ENCODE measurements around the gene OGG1.

OGG1 gene

DNA sequence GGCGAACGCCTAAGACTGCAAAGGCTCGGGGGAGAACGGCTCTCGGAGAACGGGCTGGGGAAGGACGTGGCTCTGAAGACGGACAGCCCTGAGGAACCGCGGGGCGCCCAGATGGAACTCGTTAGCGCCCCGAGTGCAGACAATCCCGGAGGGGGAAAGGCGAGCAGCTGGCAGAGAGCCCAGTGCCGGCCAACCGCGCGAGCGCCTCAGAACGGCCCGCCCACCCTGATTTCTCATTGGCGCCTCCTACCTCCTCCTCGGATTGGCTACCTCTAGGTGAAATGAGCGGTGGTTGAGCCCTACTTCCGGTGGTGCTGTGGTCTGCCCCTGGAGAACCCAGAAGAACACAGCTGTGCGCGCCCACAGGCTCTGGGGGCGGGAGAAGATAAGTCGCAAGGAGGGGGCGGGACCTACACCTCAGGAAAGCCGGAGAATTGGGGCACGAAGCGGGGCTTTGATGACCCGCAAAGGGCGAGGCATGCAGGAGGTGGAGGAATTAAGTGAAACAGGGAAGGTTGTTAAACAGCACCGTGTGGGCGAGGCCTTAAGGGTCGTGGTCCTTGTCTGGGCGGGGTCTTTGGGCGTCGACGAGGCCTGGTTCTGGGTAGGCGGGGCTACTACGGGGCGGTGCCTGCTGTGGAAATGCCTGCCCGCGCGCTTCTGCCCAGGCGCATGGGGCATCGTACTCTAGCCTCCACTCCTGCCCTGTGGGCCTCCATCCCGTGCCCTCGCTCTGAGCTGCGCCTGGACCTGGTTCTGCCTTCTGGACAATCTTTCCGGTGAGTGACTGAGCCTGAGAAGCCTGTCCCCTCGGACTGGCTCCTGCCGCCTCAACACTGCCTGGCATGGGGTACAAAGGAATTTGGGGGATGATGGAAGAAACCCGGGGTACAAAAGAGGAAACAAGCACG lies at the start of gene OGG1:
Gene OGG1, plus strand, starts transcription at position 308 of the 911 bp plus-strand sequence. Its CDS starts 335 bp downstream, at position 643.
- peak; percentile 98 for DNase-seq (ENCODE audit: low read depth)

DNA sequence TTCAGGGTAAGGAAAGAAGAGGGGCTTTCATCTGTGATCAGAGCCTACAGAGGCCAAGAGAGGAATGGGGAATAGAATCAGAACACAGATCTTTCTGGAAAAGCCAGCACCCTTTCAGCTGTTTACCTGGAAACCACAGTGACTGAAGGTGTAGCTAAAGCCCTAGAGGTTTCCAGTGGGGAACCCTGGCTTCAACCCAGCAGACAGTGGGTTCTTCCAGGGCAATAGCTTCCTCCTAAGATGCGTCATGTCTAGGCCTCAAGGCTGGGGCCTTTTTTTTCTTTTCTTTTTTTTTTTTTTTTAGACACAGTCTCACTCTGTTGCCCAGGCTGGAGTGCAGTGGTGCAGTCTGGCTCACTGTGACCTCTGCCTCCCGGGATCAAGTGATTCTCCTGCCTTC lies 49.2 kb upstream of the OGG1 start:
- DNase-seq (ENCODE audit: low read depth), result no peak

DNA sequence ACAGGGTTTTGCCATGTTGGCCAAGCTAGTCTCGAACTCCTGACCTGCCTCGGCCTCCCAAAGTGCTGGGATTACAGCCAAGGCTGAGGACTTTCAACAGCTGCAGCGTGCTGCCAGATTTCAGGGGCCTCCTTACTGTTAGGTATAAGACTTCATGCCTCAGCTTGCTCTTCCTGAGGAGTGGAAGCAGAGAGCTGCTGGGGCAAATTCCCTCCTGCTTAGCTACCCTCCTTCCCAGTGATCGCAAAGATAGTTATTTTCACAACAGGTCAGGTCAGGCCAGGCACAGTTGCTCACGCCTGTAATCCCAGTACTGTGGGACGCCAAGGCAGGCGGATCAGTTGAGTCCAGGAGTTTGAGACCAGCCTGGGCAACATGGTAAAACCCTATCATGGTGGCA lies 48.7 kb upstream of the OGG1 start:
- DNase-seq (ENCODE audit: low read depth), result no peak

DNA sequence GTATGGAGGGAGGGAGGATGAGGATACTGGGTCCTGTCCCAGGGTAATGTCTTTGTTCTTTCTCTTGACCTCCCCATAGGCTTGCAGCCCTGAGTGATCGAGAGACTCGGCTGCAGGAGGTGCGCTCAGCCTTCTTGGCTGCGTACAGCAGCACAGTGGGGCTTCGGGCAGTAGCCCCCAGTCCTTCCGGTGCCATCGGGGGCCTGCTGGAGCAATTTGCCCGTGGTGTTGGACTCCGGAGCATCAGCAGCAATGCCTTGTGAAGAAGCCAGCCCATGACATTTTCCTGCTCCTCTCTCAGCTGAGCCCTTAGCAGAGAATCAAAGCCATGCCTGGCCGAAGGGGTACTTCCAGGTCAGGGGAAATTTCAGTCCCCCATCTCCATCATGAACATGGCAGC lies 48.0 kb upstream of the OGG1 start:
- no peak for DNase-seq (ENCODE audit: low read depth)

DNA sequence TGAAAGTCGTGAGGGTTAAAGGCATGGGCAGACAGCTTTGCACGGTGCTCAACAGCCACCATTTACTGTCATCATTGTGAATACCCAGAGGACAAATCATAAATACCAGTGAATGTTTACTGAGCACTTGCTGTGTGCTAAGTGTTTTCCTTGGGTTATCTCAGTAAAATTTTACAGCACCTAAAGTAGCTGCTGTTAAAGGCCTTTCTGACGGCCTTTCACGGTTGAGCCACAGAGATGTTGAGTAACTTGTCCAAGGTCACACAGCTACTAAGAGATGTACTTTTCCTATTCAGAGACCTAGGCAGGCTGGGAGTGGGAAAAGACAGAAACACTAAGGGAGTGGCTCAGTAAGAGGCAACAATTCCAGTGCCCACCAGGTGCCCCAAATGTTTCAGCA lies 46.5 kb upstream of the OGG1 start:
- DNase-seq (ENCODE audit: low read depth), result no peak

DNA sequence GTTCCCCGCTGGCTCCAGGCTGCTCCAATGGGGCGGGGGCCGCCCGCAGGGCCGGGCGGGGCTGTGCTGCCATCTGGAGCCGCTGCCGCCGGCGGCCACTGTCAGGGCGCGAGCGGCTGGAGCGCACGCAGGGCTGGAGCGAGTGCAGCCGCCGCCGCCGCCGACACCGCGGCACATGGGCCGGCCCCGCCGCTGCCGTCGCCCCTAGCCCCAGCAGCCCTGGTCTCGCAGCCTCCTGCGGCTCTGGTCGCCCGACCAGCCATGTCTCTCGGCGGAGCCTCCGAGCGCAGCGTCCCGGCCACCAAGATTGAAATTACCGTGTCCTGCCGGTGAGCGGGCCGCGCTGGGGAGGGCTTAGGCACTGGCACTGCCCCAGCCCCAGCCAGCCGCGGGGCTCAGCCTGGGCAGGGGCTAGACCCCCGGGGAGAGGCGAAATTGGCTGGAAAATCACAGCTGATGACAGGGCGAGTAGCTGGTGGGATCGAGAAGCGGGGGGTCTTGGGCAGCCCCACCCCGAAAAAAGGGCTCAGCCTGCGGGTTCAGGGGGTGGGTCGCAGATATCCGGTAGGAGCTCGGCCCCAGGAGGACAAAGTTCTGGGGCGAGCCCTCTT lies 45.9 kb upstream of the OGG1 start, which contains the start of gene CPNE9:
Gene CPNE9, plus strand, starts transcription at position 98 of the 611 bp plus-strand sequence. Its CDS starts 164 bp downstream, at position 262.
- DNase-seq (ENCODE audit: low read depth), result no peak

DNA sequence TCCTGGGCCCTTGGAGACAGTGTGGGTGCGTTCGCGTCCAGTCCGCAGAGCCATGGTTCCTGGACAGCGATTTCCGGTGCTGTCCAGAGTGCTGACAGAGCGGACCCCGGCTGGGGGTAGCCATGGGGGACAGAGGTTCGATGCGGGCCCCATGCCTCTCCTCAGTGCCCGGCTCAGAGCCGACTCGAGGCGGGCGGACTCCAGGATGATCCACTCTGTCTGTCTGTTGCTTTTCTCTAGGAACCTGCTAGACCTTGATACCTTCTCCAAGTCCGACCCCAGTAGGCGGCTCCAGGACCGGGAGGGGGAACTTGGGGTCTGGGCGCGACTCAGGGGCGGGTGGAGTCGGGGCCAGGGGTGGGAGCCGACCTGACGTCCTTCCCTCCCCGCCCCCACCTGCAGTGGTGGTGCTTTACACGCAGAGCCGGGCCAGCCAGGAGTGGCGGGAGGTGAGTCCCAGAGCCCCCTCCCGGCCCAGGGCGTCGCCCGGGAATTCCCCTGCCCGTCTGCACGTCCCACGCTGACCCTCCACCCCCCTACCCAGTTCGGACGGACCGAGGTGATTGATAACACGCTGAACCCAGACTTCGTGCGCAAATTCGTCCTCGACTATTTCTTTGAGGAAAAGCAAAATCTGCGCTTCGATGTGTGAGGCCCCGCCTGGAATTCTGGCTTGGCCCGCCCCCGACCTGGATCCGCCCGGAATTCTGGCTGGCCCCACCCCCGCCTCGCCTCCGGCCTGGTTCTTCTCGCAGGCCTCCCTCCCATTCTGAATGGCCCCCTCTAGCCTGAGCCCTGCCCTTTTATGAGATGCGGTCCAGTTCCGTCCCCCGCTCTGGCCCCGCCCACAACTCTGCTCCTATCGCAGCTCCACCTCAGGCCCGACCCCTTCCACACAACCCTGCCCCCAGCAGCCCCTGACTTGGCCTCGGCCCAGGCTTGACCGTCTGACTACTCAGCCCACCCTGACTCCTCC lies 45.1 kb upstream of the OGG1 start:
- DNase-seq (ENCODE audit: low read depth), result no peak

DNA sequence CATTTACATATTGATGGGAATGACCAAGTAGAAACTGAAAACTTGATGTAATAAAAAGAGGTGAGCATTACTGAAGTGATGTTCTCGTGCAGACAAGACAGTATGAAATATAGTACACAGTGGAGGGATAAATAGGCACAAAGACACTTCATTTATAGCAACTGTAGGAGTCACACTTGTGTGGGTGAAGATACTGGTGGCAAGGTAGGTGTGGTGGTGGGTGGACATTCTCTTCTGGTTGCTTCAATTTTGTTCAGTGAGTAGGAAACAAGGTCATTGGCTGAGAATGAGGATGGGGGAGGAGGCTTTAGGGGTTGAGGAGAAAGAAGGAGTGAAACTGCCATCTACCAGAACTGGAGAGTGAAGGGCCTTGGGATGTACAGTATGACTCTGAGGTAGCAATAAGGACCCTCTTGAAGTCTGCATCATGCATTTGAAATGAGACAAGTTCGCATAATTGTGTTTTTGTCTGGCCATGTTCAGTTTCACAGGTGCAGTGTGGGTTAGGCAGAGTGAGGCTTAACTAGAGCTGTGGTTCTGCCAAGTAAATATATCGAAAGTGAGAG lies 39.5 kb upstream of the OGG1 start:
- no peak for DNase-seq (ENCODE audit: low read depth)

DNA sequence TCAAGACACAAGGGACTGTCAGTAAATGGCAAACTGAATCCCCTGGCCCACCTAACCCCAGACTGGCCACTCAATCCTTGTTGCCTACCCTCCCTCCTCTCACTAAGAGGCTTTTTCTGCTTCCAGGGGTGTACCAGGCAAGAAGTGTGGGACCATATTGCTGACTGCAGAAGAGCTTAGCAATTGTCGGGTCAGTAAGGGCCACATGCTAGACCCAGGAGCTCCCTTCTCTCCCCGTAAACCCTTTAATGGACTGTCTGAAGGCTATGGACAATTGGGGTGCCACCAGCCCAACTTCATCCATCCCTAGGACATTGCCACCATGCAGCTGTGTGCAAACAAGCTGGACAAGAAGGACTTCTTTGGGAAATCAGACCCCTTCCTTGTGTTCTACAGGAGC lies 37.3 kb upstream of the OGG1 start:
- no peak for DNase-seq (ENCODE audit: low read depth)

DNA sequence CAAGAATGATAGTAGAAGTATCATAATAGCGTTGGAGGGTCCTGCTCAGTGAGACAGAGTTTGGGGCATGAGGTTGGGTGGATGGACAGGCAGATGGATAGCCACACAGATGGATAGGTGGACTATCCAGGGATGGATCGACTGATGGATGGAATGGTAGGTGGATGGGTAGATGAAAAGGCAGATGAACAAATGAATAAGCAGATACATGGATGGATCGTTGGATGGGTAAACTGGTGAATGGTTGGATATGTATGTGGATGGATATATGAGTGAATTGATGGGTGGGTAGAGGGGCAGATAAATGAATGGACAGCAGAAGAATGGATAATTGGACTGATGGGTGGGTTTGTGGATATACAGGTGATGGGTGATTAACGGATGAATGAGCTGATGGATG lies 36.6 kb upstream of the OGG1 start:
- DNase-seq (ENCODE audit: low read depth), result no peak

DNA sequence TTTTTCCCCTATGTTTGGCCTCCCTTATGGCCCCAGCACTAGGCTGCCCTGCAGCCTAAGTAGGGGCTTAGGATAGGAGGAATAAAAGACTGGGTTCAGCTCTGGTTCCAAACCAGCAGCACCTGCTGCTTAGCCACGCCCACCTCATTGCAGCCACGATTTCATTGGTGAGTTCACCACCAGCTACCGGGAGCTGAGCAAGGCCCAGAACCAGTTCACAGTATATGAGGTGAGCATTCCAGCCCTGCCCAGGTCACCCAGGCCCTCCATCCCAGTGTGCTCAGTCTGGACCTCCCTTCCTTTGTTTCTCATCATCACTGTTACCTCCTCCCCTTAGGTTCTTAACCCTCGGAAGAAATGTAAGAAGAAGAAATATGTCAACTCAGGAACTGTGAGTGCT lies 34.6 kb upstream of the OGG1 start:
- no peak for DNase-seq (ENCODE audit: low read depth)

DNA sequence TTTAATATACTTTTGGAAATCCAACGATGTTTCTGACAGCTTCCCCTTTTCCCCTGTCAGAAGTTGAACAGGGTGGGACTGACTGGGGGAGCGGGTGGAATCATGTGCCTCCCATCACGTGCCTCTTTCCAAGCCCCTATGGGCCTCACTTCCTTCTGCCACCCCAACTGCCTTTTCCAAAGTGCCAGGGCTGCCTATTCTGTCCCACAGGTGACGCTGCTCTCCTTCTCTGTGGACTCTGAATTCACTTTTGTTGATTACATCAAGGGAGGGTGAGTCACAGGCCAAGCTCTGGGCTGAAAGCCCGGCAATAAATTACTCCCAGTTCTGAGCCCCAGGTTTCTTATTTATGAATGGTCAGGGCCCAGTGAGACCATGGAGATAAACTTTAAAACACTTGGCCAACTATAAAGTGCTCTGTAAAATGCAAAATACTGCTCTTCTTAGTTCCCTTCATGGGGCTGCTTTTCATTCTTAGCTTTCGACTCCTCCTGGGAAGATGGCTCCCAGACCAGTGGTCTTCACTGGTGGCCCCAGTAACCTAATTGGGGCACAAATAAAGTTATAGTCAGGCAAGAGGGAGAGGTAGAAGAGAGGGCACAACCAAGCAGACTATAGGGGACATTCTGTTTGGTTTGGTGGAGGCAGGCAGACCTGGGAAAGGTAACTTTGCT lies 33.9 kb upstream of the OGG1 start:
- no peak for DNase-seq (ENCODE audit: low read depth)

DNA sequence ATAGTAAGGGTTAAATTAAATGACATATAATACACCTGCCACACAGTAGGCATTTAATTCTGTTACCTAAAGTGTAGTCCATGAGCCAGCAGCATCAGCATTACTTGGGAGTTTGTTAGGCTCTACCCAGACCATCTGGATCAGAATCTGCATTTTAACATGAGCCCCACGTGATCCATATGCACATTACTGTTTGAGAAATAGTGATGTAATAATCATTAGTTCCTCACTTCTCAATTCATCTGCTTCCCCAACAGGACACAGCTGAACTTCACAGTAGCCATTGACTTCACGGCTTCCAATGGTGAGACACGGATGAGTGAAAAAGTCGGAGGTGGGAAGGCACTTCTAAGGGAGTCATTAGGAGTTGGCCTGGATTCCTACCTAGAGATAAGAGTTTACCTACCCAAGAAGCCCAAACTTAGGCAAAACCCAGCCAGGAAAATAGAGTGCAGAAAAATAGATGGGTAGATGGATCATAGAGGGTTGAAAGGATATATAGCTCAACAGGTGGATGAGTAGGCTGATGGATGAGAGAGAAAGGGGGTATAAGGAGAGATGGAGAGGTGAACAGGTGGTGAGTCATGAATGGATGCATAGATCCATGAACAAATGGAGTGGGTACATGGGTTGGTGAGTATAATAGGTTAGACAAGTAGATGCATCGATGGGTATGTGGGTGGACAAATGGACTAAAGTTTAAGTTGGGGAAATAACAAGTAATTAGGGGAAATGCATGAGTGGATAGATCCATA lies 32.8 kb upstream of the OGG1 start:
- no peak for DNase-seq (ENCODE audit: low read depth)

DNA sequence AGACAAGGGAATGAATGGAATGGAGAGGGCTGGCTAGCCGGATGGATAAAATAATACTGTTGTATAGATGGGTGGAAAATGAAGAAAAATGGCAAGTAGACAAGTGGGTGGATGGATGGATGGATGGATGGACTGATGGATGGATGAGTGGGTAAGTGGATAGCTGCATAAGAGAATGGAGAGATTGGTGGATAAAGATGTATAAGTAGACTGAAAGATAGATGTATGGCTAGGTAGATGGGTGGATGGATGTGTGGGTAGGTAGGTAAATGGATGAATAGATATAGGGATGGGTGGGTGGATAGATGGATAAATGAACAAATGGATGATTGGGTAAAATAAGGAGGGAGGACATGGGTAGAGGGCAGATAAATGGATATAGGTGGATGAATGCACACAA lies 32.2 kb upstream of the OGG1 start:
- DNase-seq (ENCODE audit: low read depth), result no peak

DNA sequence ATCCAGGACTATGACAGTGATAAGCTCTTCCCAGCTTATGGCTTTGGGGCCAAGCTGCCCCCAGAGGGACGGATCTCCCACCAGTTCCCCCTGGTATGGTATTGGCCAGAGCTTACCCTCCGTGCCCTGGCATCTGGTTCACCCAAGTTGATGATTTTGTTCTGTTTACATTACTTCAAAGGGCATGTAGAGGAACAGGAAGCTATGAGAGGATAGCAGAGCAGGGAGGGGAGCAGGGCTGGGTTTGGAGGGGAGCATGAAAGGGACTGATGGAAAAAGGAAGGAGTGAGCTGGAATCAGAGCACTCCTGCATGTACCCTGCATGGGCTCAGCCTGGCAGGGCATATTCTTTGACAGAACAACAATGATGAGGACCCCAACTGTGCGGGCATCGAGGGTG lies 31.6 kb upstream of the OGG1 start:
- no peak for DNase-seq (ENCODE audit: low read depth)

DNA sequence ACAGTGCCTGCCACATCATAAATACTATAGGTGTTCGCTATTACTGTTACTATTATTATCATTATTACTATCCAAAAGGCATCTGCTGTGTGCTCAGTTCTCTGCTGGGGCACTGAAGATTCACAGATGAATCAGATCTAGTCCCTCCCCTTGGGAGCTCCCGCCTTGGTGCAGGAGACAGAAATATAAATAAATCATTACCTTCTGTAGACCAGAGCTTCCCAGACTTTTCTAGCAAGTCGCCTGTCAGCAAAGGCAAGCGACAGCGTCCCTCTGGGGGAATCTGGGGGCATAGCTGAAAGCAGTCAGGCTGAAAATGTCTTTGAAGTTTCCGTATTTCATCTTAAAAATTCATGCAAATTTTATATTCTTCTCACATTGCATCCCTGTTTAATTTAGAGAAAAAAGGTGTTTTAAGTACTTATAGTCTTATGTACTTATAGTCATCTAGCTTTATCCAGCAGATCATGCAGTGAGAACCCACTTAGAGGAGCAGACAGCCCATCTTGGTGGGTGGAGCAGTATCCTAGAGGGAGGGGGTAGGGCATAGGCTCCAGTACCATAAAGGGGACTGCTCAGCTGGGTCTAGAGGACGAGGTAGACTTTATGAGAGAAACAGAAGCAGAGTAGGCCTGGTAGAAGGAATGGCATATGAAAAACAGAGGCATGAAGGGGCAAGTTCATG lies 28.6 kb upstream of the OGG1 start:
- no peak for DNase-seq (ENCODE audit: low read depth)

DNA sequence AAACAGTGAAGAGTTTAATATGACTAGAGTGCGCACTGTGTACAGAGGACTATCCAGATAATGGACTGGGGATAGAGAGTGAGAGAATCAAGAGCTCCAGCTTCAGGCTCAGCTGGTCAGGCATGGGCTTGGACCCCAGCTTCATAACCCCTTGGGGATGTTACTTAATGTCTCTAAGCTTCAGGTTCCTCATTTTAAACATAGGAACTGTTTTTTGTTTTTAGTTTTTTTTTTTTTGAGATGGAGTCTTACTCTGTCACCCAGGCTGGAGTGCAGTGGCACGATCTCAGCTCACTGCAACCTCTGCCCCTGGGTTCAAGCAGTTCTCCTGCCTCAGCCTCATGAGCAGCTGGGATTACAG lies 28.1 kb upstream of the OGG1 start:
- DNase-seq (ENCODE audit: low read depth), result no peak

DNA sequence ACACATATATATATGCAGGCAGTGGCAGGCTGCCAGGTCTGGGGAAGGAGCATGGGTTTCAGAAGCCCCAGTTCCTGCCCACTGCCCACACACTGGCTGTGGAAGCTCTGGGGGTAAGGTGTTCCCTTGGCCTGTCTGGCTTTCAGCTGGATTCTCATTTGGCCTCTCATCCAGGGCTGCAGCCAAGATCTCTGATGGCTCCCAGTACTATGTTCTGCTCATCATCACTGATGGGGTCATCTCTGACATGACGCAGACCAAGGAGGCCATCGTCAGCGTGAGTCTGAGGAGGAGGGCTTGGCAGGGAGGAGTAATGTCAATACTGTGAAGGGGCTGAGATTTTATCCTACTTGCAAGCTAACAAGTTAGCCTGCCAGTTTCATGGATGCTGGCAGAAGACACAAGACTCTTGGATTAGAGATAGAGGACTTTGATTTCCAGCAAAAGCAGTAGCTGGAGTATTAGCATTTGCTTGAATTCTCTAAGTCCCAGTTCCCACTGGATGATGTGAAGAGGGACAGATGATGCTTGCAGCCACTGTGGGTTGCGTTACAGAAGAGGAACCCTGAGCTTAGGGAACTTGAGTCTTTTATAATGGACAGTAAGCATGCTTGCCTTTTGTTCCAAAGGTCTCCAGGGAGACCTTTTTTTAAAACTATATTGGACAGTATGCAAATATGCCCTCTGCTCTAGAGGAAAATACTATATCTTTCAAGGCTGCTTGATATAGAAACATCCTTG lies 23.8 kb upstream of the OGG1 start:
- no peak for DNase-seq (ENCODE audit: low read depth)

DNA sequence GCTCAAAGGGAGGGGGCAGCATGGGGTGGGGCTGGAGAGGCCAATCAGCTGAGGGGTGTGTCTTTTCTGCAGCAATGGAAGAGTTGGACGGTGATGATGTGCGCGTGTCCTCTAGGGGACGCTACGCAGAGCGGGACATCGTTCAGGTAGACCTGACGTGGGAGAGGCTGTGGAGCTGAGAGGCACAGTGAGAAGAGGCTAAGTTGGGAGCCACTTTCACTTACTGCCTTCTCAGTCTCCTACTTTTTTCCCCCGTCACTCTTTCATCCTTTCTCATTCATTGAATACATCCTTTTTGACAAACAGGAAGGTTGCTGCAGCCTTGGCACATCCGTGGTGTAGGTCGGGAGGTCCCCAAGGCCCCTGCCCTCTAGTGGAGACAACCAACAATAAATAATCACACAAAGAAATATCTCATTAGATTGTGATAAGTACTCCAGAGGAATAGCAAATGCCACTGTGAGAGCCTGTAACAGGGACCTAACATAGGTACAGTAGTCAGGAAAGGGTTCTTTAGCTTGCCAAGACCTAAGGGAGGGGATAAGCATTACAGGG lies 22.6 kb upstream of the OGG1 start:
- no peak for DNase-seq (ENCODE audit: low read depth)
